ENCODE measurements around the gene NMRK1. TPM values are rescaled to one million over a fixed set of nuclear protein-coding genes. Genes with fewer than 3 reads are reported as not detected.

Gene NMRK1
- total RNA-seq: 6.5 and 8.8 TPM in 2 replicates

- ChIA-PET POLR2A (interaction anchor here (0.6 to 6.1 kb wide), 8 partner anchors 18 to 164 kb away, joined by 3 to 82 read pairs (median 8); partner anchors contain the start of genes C9orf40 and CARNMT1), CTCF (interaction anchor here (0.8 to 3.2 kb wide), 4 partner anchors 61 to 315 kb away, joined by 4 to 19 read pairs (median 7); partner anchors contain the start of genes C9orf40 and CARNMT1)
- no peaks in the 10 kb centered on the region for H3K9me3 Mint-ChIP-seq
- TF ChIP-seq, protein P1, sequence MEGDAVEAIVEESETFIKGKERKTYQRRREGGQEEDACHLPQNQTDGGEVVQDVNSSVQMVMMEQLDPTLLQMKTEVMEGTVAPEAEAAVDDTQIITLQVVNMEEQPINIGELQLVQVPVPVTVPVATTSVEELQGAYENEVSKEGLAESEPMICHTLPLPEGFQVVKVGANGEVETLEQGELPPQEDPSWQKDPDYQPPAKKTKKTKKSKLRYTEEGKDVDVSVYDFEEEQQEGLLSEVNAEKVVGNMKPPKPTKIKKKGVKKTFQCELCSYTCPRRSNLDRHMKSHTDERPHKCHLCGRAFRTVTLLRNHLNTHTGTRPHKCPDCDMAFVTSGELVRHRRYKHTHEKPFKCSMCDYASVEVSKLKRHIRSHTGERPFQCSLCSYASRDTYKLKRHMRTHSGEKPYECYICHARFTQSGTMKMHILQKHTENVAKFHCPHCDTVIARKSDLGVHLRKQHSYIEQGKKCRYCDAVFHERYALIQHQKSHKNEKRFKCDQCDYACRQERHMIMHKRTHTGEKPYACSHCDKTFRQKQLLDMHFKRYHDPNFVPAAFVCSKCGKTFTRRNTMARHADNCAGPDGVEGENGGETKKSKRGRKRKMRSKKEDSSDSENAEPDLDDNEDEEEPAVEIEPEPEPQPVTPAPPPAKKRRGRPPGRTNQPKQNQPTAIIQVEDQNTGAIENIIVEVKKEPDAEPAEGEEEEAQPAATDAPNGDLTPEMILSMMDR (IDR thresholded peaks at IDR 0.05): no peak
- ATAC-seq (ENCODE audit: low read depth) (peak; percentile 87), DNase-seq (peak; percentile 93)
- peak within 1 kb of the TSS; percentile 96 for H3K4me3 Mint-ChIP-seq
- H3K27me3 Mint-ChIP-seq: no peaks in the 10 kb centered on the region
- peaks cover 17% of the 10 kb centered on the region for H3K36me3 Mint-ChIP-seq (ENCODE audit: low read depth)
- H3K4me1 Mint-ChIP-seq: peaks cover 50% of the 10 kb centered on the region
- H3K27ac Mint-ChIP-seq: peak within 1 kb of the TSS; percentile 88
- intact Hi-C loops (cut with micrococcal nuclease): loop anchor here (1.0 to 5.0 kb wide), 7 partner anchors 11 to 1369 kb away; partner anchors contain the start of genes C9orf40, CARNMT1, GCNT1 and RFK
Measured at GRCh38 chr9:75087824-75088645, at the start of gene NMRK1, which contains the start of gene OSTF1. Gene NMRK1 (minus strand): TSS chr9:75088155. CDS start chr9:75083115, 5,040 bp downstream. Gene OSTF1 (plus strand): TSS chr9:75088514. CDS start chr9:75088693, 179 bp downstream.

- TF ChIP-seq, protein P1 (IDR thresholded peaks at IDR 0.05): no peak
- DNase-seq: no peak
- Mint-ChIP-seq H3K4me1 (no peaks in the 10 kb centered on the region), H3K4me3 (no peak overlapping the region), H3K27ac (no peak overlapping the region), H3K36me3 (ENCODE audit: low read depth) (peaks cover 90% of the 10 kb centered on the region), H3K27me3 (no peaks in the 10 kb centered on the region), H3K9me3 (no peaks in the 10 kb centered on the region)
- POLR2A ChIA-PET: no interaction called here
- CTCF ChIA-PET: no interaction called here
- no peak for ATAC-seq (ENCODE audit: low read depth)
- intact Hi-C loops (cut with micrococcal nuclease): no loop called here
Measured at GRCh38 chr9:75134495-75134894, 46.5 kb upstream of the NMRK1 start.

DNA sequence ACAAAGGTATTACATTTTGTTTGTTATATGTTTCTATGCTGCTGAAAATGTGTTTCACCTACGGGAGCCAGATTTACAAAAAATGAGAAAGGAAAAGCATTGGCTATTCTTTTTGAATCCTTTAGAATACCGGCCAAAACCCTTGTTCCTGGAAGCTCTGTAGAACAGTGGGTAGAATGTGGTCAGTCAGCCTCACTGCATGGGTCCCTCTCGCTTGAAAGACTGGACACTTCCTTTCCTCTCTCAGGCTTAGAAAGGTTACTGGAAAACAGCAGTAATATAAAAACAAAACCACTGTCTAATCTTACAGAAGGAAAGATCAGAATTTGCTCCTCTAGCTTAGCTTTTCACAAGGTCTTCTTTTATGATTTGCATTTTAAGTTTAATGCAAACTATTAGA is 45.4 kb upstream of the NMRK1 start:
- Mint-ChIP-seq H3K36me3 (ENCODE audit: low read depth) (peaks cover 93% of the 10 kb centered on the region), H3K4me3 (no peak overlapping the region), H3K9me3 (no peaks in the 10 kb centered on the region), H3K27me3 (no peaks in the 10 kb centered on the region), H3K4me1 (no peaks in the 10 kb centered on the region), H3K27ac (no peak overlapping the region)
- TF ChIP-seq, protein P1 (IDR thresholded peaks at IDR 0.05): no peak
- DNase-seq: no peak
- CTCF ChIA-PET: no interaction called here
- no peak for ATAC-seq (ENCODE audit: low read depth)
- intact Hi-C loops (cut with micrococcal nuclease): no loop called here
- POLR2A ChIA-PET: no interaction called here

- POLR2A ChIA-PET: no interaction called here
- no peaks in the 10 kb centered on the region for H3K4me1 Mint-ChIP-seq
- TF ChIP-seq, protein P1 (IDR thresholded peaks at IDR 0.05): no peak
Measured at GRCh38 chr9:75132244-75132643, 44.3 kb upstream of the NMRK1 start.

DNA sequence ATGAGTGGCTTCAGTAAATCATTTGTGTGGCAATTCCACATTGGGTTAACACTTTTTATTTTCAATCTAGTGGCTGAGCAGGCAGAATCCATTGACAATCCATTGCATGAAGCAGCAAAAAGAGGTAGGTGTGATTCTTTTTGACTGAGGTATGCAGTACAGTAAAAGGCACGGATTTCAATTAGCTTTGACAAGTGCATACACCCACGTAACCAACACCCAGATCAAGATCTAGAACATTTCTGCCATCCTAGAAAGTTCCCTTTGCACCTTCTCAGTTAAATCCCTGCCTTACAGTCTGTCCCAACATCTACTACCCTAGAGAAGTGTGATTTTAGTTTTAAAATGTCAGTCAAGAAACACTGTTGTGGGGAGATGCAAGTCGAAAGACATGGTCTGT is 43.7 kb upstream of the NMRK1 start:
- no peak overlapping the region for H3K4me3 Mint-ChIP-seq
- ChIA-PET CTCF (no interaction called here), POLR2A (no interaction called here)
- ATAC-seq (ENCODE audit: low read depth) (no peak), DNase-seq (no peak)
- no peaks in the 10 kb centered on the region for H3K27me3 Mint-ChIP-seq
- no peaks in the 10 kb centered on the region for H3K9me3 Mint-ChIP-seq
- H3K27ac Mint-ChIP-seq: no peak overlapping the region
- TF ChIP-seq, protein P1 (IDR thresholded peaks at IDR 0.05): no peak
- peaks cover 81% of the 10 kb centered on the region for H3K36me3 Mint-ChIP-seq (ENCODE audit: low read depth)
- no peaks in the 10 kb centered on the region for H3K4me1 Mint-ChIP-seq
- intact Hi-C loops (cut with micrococcal nuclease): no loop called here

More at GRCh38 chr9:75132244-75132643, 44.3 kb upstream of the NMRK1 start:
- no peak overlapping the region for H3K4me3 Mint-ChIP-seq
- H3K27ac Mint-ChIP-seq: no peak overlapping the region
- H3K27me3 Mint-ChIP-seq: no peaks in the 10 kb centered on the region
- ATAC-seq (ENCODE audit: low read depth): no peak
- DNase-seq: no peak
- no peaks in the 10 kb centered on the region for H3K9me3 Mint-ChIP-seq
- CTCF ChIA-PET: no interaction called here
- intact Hi-C loops (cut with micrococcal nuclease): no loop called here
- H3K36me3 Mint-ChIP-seq (ENCODE audit: low read depth): peaks cover 87% of the 10 kb centered on the region
